Ascending aorta (tissue), 2 donors: ENCODE data around the gene PCNX1. TPM values are rescaled to one million over a fixed set of nuclear protein-coding genes. Genes with fewer than 3 reads are reported as not detected.

Source experiments
- DNase-seq, 2 donors: peaks; one replicate each; pipeline ENCODE4 v3.0.0-alpha.2; 2019; ENCODE audit warnings: low spot score in 2 of 2
- H3K27ac ChIP-seq, 2 donors: fragments of 200-600 bp; sonication (generic); one replicate each; pipeline ENCODE4 v1.5.1; 2016 to 2017; ENCODE audit warnings: mild to moderate bottlenecking in 1 of 2
- H3K27me3 ChIP-seq: fragments of 200-600 bp; sonication (generic); one replicate; pipeline ENCODE4 v1.5.1; 2017
- H3K36me3 ChIP-seq, 2 donors: fragments of 200-600 bp; sonication (generic); one replicate each; pipeline ENCODE4 v1.5.1; 2016
- H3K4me1 ChIP-seq, 2 donors: fragments of 200-600 bp; sonication (generic); one replicate each; pipeline ENCODE4 v1.5.1; 2016 to 2017; ENCODE audit warnings: mild to moderate bottlenecking in 1 of 2
- H3K4me3 ChIP-seq, 2 donors: fragments of 200-600 bp; sonication (generic); one replicate each; pipeline ENCODE4 v1.5.1; 2016 to 2017; ENCODE audit warnings: mild to moderate bottlenecking in 1 of 2
- H3K9me3 ChIP-seq, 2 donors: fragments of 200-600 bp; sonication (generic); one replicate each; pipeline ENCODE4 v1.5.1; 2016
- CTCF ChIP-seq, 3 experiments: fragments of 200-600 bp in 2 of 3; fragments of 450-650 bp in 1 of 3; sonication (generic) in 2 of 3; IDR thresholded peaks; one replicate each; pipeline ENCODE4 v1.5.1; 2016 to 2019; ENCODE audit warnings: antibody characterized with exemption in 3 of 3, mild to moderate bottlenecking in 1 of 3, moderate library complexity in 1 of 3
- intact Hi-C: fragments of 100-400 bp; cut with DNase I; formaldehyde crosslinking; loops from one replicate; pipeline ENCODE4 v1.15.1; 2023
- total RNA-seq: library from RNA; depleted of rRNA; stranded (reverse); fragments of >200 nt; gene quantifications from one replicate; pipeline ENCODE4 v1.1.0, GENCODE V29; 2016

PCNX1 gene
- total RNA-seq, 1 donor from 2014 or later: 73.1 TPM

DNA sequence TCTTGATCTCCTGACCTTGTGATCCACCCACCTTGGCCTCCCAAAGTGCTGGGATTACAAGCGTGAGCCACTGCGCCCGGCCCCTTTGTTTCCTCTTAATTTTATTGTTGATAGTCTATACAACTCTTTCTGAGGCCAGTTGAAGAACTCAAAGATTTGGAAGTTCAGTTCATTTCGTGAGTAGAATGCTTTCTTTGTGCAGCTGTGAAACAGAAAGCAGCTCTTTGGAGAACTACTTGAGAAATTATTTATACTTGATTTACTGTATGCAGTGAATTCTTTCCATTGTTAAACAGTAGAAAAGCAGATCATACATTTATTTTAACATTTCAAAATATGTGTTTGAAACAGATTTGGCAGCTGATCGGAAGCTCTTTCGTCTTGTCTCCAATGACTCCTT is 69.3 kb downstream of the PCNX1 start:
- no peak overlapping the region for H3K27ac ChIP-seq
- H3K4me1 ChIP-seq: peaks cover 0 to 8% of the 10 kb centered on the region in 2 donors
- H3K36me3 ChIP-seq: peaks cover 15 to 21% of the 10 kb centered on the region in 2 donors
- no peak for TF ChIP-seq CTCF (IDR thresholded peaks at IDR 0.05)
- intact Hi-C loops: no loop called here
- H3K27me3 ChIP-seq: no peaks in the 10 kb centered on the region
- H3K9me3 ChIP-seq: no peaks in the 10 kb centered on the region
- H3K4me3 ChIP-seq: no peak overlapping the region
- DNase-seq: no peak

DNA sequence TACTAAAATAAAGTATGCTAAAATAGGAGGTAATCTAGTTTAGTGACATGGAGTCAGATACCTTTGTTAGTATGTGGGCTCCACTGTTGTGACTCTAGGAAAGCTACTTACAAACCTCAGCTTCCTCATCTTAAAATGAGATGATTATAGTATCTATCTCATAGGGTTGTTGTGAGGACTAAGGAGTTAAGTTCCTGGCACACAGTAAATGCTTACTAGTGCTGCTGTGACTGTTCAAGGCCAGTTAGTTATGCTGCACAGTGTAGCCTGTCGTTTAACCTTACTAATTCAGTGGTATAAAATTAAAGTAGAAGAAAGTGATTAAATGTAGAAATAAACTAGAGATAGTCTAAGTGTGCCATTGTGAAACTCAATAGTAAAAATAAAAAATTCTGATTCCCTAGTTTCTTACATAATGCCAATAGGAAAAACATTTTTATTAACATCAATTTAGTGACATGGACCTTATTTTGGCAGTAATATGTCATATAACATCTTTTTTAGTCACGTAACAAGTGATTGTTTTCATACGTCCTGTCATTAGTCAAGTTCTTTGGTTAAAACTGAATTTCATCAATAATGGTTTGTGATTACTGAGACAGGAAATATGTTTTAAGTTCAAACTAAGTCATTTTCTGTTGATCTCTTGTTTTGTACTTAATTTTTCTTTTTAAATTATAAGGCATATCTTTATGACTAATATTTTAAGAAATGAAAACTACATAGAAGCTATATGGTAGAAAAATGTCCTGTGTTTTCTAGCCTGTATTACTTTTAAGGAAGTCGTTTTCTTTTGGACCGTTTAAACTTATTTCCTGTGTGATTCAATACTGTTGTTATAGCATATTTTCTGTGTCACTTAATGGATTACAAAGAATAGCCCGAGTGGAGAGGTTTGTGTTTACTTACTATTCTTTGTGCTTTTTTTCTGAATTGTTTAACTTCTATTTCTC is 74.0 kb downstream of the PCNX1 start:
- intact Hi-C loops: no loop called here
- no peaks in the 10 kb centered on the region for H3K9me3 ChIP-seq
- DNase-seq: no peak
- H3K36me3 ChIP-seq: peaks cover 15 to 21% of the 10 kb centered on the region in 2 donors
- no peak overlapping the region for H3K27ac ChIP-seq
- H3K4me1 ChIP-seq: peaks cover 0 to 8% of the 10 kb centered on the region in 2 donors
- H3K27me3 ChIP-seq: no peaks in the 10 kb centered on the region
- H3K4me3 ChIP-seq: no peak overlapping the region
- no peak for TF ChIP-seq CTCF (IDR thresholded peaks at IDR 0.05)

DNA sequence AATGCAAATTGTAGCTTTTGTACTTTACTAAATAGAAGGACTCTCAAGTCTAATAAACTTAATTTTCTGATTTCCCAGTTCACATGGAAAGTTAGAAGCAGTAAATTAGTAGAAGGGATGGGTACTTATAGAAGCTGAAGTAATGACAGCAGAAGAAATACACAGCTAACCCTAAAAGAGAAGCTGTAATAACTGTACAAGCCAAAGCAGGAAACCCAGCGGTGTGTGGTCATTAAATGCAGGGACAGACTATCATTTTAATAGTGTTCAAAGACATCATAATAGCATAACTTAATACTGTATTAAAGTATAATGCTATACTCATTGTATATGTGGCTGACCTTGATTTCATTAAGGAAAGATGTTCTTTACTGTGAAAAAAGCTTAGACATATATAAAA is 74.9 kb downstream of the PCNX1 start:
- TF ChIP-seq CTCF (IDR thresholded peaks at IDR 0.05): no peak
- Histone ChIP-seq H3K36me3 (peaks cover 12 to 17% of the 10 kb centered on the region in 2 donors), H3K4me3 (no peak overlapping the region), H3K9me3 (no peaks in the 10 kb centered on the region), H3K4me1 (peaks cover 0 to 8% of the 10 kb centered on the region in 2 donors), H3K27ac (no peak overlapping the region), H3K27me3 (no peaks in the 10 kb centered on the region)
- no peak for DNase-seq
- intact Hi-C loops: no loop called here

- Histone ChIP-seq H3K4me1 (no peaks in the 10 kb centered on the region), H3K36me3 (peaks cover 0 to 3% of the 10 kb centered on the region in 2 donors), H3K27me3 (no peaks in the 10 kb centered on the region), H3K4me3 (no peak overlapping the region), H3K9me3 (no peaks in the 10 kb centered on the region), H3K27ac (no peak overlapping the region)
- intact Hi-C loops: no loop called here
- no peak for DNase-seq
- no peak for TF ChIP-seq CTCF (IDR thresholded peaks at IDR 0.05)
Measured at GRCh38 chr14:70987041-70987440, 79.8 kb downstream of the PCNX1 start.

GRCh38 chr14:70988452-70988851 is 81.2 kb downstream of the PCNX1 start:
- Histone ChIP-seq H3K27me3 (no peaks in the 10 kb centered on the region), H3K36me3 (peaks cover 0 to 3% of the 10 kb centered on the region in 2 donors), H3K4me1 (no peaks in the 10 kb centered on the region), H3K4me3 (no peak overlapping the region), H3K9me3 (no peaks in the 10 kb centered on the region), H3K27ac (no peak overlapping the region)
- TF ChIP-seq CTCF (IDR thresholded peaks at IDR 0.05): no peak
- no peak for DNase-seq
- intact Hi-C loops: no loop called here
